Liver (tissue), 3 donors: ENCODE results near the gene SCGB3A2.

Experiments used
- EGR1 ChIP-seq, 2 donors: IDR thresholded peaks; 2 replicates each; pipeline ENCODE4 v1.6.1; 2016 to 2018; ENCODE audit warnings: antibody characterized with exemption in 2 of 2, low read depth in 2 of 2
- HNF4A ChIP-seq, 2 donors: conservative IDR thresholded peaks; 2 replicates each; pipeline ENCODE4 v1.6.1; 2016; ENCODE audit warnings: antibody characterized with exemption in 2 of 2, mild to moderate bottlenecking in 2 of 2
- MAX ChIP-seq: IDR thresholded peaks from 2 replicates; pipeline ENCODE4 v1.6.1; 2016; ENCODE audit warnings: antibody characterized with exemption
- RAD21 ChIP-seq, 2 donors: IDR thresholded peaks; 2 replicates each; pipeline ENCODE4 v1.6.1; 2016; ENCODE audit warnings: antibody characterized with exemption in 2 of 2, mild to moderate bottlenecking in 2 of 2
- REST ChIP-seq: IDR thresholded peaks from 2 replicates; pipeline ENCODE4 v1.6.1; 2016; ENCODE audit warnings: antibody characterized with exemption, mild to moderate bottlenecking
- TAF1 ChIP-seq: conservative IDR thresholded peaks from 2 replicates; pipeline ENCODE4 v1.6.1; 2016; ENCODE audit warnings: antibody characterized with exemption, mild to moderate bottlenecking
- TF ChIP-seq, protein P1 (sequence below): fragments of 150-350 bp; IDR thresholded peaks from 2 replicates; pipeline ENCODE4 v1.5.1; 2017; ENCODE audit warnings: improper control_type of control experiment, low read depth, low read length; ENCODE audit not compliant: missing input control
- donor health status: healthy.
- donor health status: healthy.

GRCh38 chr5:147859962-147860640 is 18.4 kb upstream of the SCGB3A2 start:
- no peak for TF ChIP-seq HNF4A (conservative IDR thresholded peaks at IDR 0.05)
- TF ChIP-seq, protein P1, sequence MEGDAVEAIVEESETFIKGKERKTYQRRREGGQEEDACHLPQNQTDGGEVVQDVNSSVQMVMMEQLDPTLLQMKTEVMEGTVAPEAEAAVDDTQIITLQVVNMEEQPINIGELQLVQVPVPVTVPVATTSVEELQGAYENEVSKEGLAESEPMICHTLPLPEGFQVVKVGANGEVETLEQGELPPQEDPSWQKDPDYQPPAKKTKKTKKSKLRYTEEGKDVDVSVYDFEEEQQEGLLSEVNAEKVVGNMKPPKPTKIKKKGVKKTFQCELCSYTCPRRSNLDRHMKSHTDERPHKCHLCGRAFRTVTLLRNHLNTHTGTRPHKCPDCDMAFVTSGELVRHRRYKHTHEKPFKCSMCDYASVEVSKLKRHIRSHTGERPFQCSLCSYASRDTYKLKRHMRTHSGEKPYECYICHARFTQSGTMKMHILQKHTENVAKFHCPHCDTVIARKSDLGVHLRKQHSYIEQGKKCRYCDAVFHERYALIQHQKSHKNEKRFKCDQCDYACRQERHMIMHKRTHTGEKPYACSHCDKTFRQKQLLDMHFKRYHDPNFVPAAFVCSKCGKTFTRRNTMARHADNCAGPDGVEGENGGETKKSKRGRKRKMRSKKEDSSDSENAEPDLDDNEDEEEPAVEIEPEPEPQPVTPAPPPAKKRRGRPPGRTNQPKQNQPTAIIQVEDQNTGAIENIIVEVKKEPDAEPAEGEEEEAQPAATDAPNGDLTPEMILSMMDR = no peak
- no peak for TF ChIP-seq REST
- TF ChIP-seq TAF1 = no peak
- no peak for TF ChIP-seq MAX
- TF ChIP-seq EGR1 (IDR thresholded peaks at IDR 0.05; ENCODE audit: low read depth in 2 of 2) = no peak
- TF ChIP-seq RAD21 (IDR thresholded peaks at IDR 0.05) = no peak
